ENCODE results near the gene GRIP1.

GRCh38 chr12:66539431-66539830, 139.4 kb downstream of the GRIP1 start:
- no peak for TF ChIP-seq NFIC (IDR thresholded peaks at IDR 0.05)
- TF ChIP-seq FOXM1 (IDR thresholded peaks at IDR 0.05; ENCODE audit: borderline replicate concordance, low read depth): no peak
- TF ChIP-seq TEAD4 (IDR thresholded peaks at IDR 0.05): no peak
- TF ChIP-seq, protein P1, sequence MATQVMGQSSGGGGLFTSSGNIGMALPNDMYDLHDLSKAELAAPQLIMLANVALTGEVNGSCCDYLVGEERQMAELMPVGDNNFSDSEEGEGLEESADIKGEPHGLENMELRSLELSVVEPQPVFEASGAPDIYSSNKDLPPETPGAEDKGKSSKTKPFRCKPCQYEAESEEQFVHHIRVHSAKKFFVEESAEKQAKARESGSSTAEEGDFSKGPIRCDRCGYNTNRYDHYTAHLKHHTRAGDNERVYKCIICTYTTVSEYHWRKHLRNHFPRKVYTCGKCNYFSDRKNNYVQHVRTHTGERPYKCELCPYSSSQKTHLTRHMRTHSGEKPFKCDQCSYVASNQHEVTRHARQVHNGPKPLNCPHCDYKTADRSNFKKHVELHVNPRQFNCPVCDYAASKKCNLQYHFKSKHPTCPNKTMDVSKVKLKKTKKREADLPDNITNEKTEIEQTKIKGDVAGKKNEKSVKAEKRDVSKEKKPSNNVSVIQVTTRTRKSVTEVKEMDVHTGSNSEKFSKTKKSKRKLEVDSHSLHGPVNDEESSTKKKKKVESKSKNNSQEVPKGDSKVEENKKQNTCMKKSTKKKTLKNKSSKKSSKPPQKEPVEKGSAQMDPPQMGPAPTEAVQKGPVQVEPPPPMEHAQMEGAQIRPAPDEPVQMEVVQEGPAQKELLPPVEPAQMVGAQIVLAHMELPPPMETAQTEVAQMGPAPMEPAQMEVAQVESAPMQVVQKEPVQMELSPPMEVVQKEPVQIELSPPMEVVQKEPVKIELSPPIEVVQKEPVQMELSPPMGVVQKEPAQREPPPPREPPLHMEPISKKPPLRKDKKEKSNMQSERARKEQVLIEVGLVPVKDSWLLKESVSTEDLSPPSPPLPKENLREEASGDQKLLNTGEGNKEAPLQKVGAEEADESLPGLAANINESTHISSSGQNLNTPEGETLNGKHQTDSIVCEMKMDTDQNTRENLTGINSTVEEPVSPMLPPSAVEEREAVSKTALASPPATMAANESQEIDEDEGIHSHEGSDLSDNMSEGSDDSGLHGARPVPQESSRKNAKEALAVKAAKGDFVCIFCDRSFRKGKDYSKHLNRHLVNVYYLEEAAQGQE (IDR thresholded peaks at IDR 0.05; ENCODE audit: low read depth): no peak
- no peak for TF ChIP-seq YY1 (IDR thresholded peaks at IDR 0.05; ENCODE audit: low read depth)
- no peak for TF ChIP-seq EGR1 (IDR thresholded peaks at IDR 0.05)
- TF ChIP-seq TCF12 (IDR thresholded peaks at IDR 0.05; ENCODE audit: low read depth): no peak
- no peak for TF ChIP-seq USF1 (IDR thresholded peaks at IDR 0.05)
- TF ChIP-seq TAF1 (IDR thresholded peaks at IDR 0.05; ENCODE audit: low read depth): no peak
